Right lobe of liver (tissue), 6 donors: ENCODE data around the gene SCN5A. TPM values are rescaled to one million over a fixed set of nuclear protein-coding genes. Genes with fewer than 3 reads are reported as not detected.

ENCODE experiments used
- ATAC-seq, 4 donors: fragments of 200-7000 bp; cut with Tn5 transposase; one replicate each; pipeline ENCODE4 v1.9.1; 2020; ENCODE audit warnings: mild to moderate bottlenecking in 4 of 4, moderate library complexity in 4 of 4
- DNase-seq, 3 donors: peaks; one replicate each; pipeline ENCODE4 v3.0.0-alpha.2; 2020
- H3K27ac ChIP-seq, 3 donors: fragments of 200-600 bp; one replicate each; pipeline ENCODE4 v1.8.0; 2022
- H3K27me3 ChIP-seq, 2 donors: fragments of 200-600 bp; one replicate each; pipeline ENCODE4 v1.8.0; 2022
- H3K36me3 ChIP-seq, 4 donors: fragments of 200-600 bp; sonication (generic) in 1 of 4; one replicate each; pipeline versions ENCODE4 v1.5.1 to v1.8.0; 2017 to 2022; ENCODE audit warnings: control low read depth in 1 of 4
- H3K4me1 ChIP-seq, 4 donors: fragments of 200-600 bp; sonication (generic) in 1 of 4; one replicate each; pipeline versions ENCODE4 v1.5.1 to v1.8.0; 2017 to 2022; ENCODE audit warnings: control low read depth in 1 of 4
- H3K4me3 ChIP-seq, 3 donors: fragments of 200-600 bp; one replicate each; pipeline ENCODE4 v1.8.0; 2022
- H3K9me3 ChIP-seq, 4 donors: fragments of 200-600 bp; sonication (generic) in 1 of 4; one replicate each; pipeline versions ENCODE4 v1.5.1 to v1.8.0; 2017 to 2022; ENCODE audit warnings: control low read depth in 1 of 4
- POLR2A ChIP-seq: fragments of 450-650 bp; IDR thresholded peaks from one replicate; pipeline ENCODE4 v1.6.1; 2017; ENCODE audit warnings: antibody characterized with exemption, mild to moderate bottlenecking
- WGBS: methylation state at CpG from one replicate; pipeline ENCODE4 v1.1.6; 2018; ENCODE audit warnings: low coverage, low lambda C conversion rate; ENCODE audit not compliant: insufficient coverage; ENCODE audit errors: missing lambda C conversion rate; 5-methylcytosine and 5-hydroxymethylcytosine counted together
- intact Hi-C, 2 donors: fragments of 100-400 bp; cut with DNase I; formaldehyde crosslinking; loops; one replicate each; pipeline versions ENCODE4 v1.11.2 to v1.14.1; 2022
- total RNA-seq, 6 experiments: library from RNA; depleted of rRNA in 2 of 6; stranded (reverse); fragments of >200 nt in 2 of 6; fragmentation: NEBNext Ultra II Directional in 3 of 6; extraction: Animal tissue kit (Norgen Biotek cat#: 25700) in 3 of 6; gene quantifications; one replicate each; pipeline versions ENCODE4 v1.1.0 to v1.2.4, GENCODE V29; 2016 to 2023
- TF ChIP-seq, protein P1 (sequence below), 4 donors: fragments of 200-600 bp in 3 of 4; fragments of 450-650 bp in 1 of 4; IDR thresholded peaks; one replicate each; pipeline versions ENCODE4 v1.5.1 to v1.8.0; 2016 to 2022; ENCODE audit warnings: antibody characterized with exemption in 4 of 4, mild to moderate bottlenecking in 2 of 4
- donor health status: DM: no; HTN: yes; CAD: no.
- donor health status: DM: no; HTN: no; CAD: no.
- donor health status: DM: no; HTN: no; CAD: no.
- donor health status: DM: no; HTN: yes; CAD: no.
- donor health status: DM: no; HTN: yes; CAD: no.

Gene SCN5A
- total RNA-seq, 6 experiments from 2014 or later: 0.02 TPM; not detected in 5

DNA sequence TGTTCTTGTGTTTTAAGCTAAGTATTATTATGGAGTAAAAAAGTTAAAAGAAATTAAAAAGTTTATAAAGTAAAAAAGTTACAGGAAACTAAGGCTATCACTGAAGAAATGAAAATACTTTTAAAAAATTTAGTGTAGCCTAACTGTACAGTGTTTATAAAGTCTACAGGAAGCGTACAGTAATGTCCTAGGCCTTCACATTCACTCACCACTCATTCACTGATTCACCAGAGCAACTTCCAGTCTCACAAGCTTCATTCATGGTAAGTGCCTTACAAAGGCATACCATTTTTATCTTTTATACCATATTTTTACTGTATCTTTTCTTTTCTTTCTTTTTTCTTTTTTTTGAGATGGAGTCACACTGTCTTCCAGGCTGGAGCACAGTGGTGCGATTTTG is 40.7 kb upstream of the SCN5A start:
- no peaks in the 10 kb centered on the region for H3K27me3 ChIP-seq
- intact Hi-C loops: no loop called here

DNA sequence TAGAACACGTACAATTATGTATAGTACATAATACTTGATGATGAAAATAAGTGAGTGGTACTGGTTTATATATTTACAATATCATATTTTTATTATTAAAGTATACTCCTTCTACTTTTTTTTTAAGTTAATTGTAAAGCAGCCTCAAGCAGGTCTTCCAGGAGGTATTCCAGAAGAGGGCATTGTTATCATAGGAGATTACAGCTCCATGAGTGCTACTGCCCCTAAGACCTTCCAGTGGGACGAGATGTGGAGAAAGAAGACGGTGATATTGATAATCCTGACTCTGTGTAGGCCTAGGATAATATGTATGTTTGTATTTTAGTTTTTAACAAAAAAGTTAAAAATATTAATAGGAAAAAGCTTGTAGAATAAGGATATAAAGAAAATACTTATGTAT is 40.3 kb upstream of the SCN5A start:
- Histone ChIP-seq H3K36me3 (no peaks in the 10 kb centered on the region), H3K27me3 (no peaks in the 10 kb centered on the region), H3K9me3 (no peaks in the 10 kb centered on the region), H3K27ac (no peak overlapping the region), H3K4me3 (no peak overlapping the region), H3K4me1 (no peaks in the 10 kb centered on the region)
- ATAC-seq (no peak), DNase-seq (no peak)
- TF ChIP-seq, protein P1, sequence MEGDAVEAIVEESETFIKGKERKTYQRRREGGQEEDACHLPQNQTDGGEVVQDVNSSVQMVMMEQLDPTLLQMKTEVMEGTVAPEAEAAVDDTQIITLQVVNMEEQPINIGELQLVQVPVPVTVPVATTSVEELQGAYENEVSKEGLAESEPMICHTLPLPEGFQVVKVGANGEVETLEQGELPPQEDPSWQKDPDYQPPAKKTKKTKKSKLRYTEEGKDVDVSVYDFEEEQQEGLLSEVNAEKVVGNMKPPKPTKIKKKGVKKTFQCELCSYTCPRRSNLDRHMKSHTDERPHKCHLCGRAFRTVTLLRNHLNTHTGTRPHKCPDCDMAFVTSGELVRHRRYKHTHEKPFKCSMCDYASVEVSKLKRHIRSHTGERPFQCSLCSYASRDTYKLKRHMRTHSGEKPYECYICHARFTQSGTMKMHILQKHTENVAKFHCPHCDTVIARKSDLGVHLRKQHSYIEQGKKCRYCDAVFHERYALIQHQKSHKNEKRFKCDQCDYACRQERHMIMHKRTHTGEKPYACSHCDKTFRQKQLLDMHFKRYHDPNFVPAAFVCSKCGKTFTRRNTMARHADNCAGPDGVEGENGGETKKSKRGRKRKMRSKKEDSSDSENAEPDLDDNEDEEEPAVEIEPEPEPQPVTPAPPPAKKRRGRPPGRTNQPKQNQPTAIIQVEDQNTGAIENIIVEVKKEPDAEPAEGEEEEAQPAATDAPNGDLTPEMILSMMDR (IDR thresholded peaks at IDR 0.05): no peak
- no peak for TF ChIP-seq POLR2A
- 73% methylated on average over 3 of the region's 3 CpGs for WGBS
- intact Hi-C loops: no loop called here

More for the DNA sequence above, 40.7 kb upstream of the SCN5A start:
- 74% methylated on average over 2 of the region's 2 CpGs for WGBS
- H3K4me1 ChIP-seq: no peaks in the 10 kb centered on the region
- TF ChIP-seq POLR2A: no peak
- TF ChIP-seq, protein P1 (IDR thresholded peaks at IDR 0.05): no peak
- no peaks in the 10 kb centered on the region for H3K9me3 ChIP-seq
- no peak for ATAC-seq
- no peak overlapping the region for H3K27ac ChIP-seq
- no peak for DNase-seq
- no peak overlapping the region for H3K4me3 ChIP-seq
- no peaks in the 10 kb centered on the region for H3K36me3 ChIP-seq

GRCh38 chr3:38689346-38689745 is 39.9 kb upstream of the SCN5A start:
- 63% methylated on average over 4 of the region's 4 CpGs for WGBS
- DNase-seq (no peak), ATAC-seq (no peak)
- Histone ChIP-seq H3K9me3 (no peaks in the 10 kb centered on the region), H3K36me3 (no peaks in the 10 kb centered on the region), H3K27ac (no peak overlapping the region), H3K4me3 (no peak overlapping the region), H3K27me3 (no peaks in the 10 kb centered on the region), H3K4me1 (no peaks in the 10 kb centered on the region)
- intact Hi-C loops: no loop called here
- TF ChIP-seq, protein P1 (IDR thresholded peaks at IDR 0.05): no peak
- TF ChIP-seq POLR2A: no peak

GRCh38 chr3:38687321-38687720 is 37.8 kb upstream of the SCN5A start:
- H3K4me3 ChIP-seq: no peak overlapping the region
- no peak overlapping the region for H3K27ac ChIP-seq
- no peaks in the 10 kb centered on the region for H3K36me3 ChIP-seq
- no peaks in the 10 kb centered on the region for H3K27me3 ChIP-seq
- TF ChIP-seq, protein P1 (IDR thresholded peaks at IDR 0.05): no peak
- no peak for TF ChIP-seq POLR2A
- intact Hi-C loops: no loop called here
- WGBS: 38% methylated on average over 2 of the region's 2 CpGs
- H3K9me3 ChIP-seq: no peaks in the 10 kb centered on the region
- no peaks in the 10 kb centered on the region for H3K4me1 ChIP-seq
- DNase-seq: no peak
- no peak for ATAC-seq

GRCh38 chr3:38684546-38684945 is 35.1 kb upstream of the SCN5A start:
- no peaks in the 10 kb centered on the region for H3K9me3 ChIP-seq
- ATAC-seq (no peak), DNase-seq (no peak)
- no peaks in the 10 kb centered on the region for H3K27me3 ChIP-seq
- no peak overlapping the region for H3K4me3 ChIP-seq
- 37% methylated on average over 5 of the region's 5 CpGs for WGBS
- no peaks in the 10 kb centered on the region for H3K36me3 ChIP-seq
- intact Hi-C loops: no loop called here
- H3K4me1 ChIP-seq: no peaks in the 10 kb centered on the region
- no peak overlapping the region for H3K27ac ChIP-seq
- no peak for TF ChIP-seq POLR2A
- TF ChIP-seq, protein P1 (IDR thresholded peaks at IDR 0.05): no peak
